GM18520 (cell line): Measurements from ENCODE around the gene LRRC26.

Source experiments
- ATAC-seq: cut with Tn5 transposase; IDR thresholded peaks from one replicate; pipeline ENCODE4 v1.9.1; 2021; ENCODE audit not compliant: unreplicated experiment

The LRRC26 gene

DNA sequence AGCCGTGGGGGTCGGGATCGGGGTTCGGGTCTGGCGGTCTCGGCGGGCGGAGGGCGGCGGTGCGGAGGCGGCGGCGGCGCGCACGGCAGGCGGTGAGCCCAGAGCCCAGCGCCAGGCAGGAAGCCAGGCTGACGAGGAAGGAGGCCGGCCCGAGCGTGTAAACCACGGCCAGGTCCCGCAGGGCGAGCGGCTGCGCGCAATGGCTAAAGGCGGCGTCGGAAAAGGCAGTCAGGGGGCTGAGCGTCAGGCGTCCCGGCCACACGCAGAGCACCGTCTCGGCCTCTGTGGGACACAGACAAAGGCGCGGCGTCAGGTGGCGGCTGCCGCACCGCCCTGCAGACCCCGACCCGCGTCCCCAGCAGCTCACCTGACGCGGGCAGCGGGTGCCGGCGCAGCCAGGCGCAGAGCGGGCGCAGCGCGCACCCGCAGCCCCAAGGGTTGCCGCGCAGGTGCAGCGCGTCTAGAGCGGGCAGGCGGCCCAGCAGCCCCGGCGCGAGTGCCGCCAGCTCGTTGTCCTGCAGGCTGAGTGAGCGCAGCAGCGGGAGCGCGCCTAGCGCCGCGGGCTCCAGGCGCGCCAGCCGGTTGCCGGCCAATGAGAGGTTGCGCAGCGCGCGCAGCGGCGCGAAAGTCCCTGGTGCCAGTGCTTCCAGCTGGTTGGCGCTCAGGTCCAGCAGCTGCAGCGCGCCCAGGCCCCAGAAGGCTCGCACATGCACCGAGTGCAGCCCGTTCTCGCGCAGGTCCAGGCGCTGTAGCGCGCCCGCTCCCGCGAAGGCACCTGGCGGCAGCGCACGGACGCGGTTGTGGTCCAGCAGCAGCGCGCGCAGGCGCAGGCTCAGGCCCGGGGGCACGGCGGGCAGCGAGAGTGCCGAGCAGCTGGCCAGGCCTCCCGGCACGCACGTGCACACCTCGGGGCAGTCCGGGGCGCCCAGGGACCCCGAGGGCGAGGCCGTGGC is 671 bp downstream of the LRRC26 start:
- ATAC-seq = no peak

DNA sequence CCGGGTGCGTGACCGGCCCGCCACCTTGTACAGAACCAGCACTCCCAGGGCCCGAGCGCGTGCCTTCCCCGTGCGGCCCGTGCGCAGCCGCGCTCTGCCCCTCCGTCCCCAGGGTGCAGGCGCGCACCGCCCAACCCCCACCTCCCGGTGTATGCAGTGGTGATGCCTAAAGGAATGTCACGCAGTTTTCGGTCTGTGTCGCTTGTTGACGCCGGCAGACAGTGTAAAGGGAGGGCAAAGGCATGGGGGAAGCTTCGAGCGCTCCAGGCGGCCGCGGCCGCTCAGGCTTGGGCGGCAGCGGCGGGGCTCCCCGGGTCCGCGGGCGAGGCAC is 1.3 kb downstream of the LRRC26 start:
- no peak for ATAC-seq

DNA sequence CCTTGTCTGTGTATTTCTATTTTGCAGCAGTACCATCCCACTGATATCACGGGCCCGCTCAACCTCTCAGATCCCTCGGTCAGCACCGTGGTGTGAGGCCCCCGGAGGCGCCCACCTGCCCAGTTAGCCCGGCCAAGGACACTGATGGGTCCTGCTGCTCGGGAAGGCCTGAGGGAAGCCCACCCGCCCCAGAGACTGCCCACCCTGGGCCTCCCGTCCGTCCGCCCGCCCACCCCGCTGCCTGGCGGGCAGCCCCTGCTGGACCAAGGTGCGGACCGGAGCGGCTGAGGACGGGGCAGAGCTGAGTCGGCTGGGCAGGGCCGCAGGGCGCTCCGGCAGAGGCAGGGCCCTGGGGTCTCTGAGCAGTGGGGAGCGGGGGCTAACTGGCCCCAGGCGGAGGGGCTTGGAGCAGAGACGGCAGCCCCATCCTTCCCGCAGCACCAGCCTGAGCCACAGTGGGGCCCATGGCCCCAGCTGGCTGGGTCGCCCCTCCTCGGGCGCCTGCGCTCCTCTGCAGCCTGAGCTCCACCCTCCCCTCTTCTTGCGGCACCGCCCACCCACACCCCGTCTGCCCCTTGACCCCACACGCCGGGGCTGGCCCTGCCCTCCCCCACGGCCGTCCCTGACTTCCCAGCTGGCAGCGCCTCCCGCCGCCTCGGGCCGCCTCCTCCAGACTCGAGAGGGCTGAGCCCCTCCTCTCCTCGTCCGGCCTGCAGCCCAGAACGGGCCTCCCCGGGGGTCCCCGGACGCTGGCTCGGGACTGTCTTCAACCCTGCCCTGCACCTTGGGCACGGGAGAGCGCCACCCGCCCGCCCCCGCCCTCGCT is 1.9 kb downstream of the LRRC26 start:
- ATAC-seq = no peak

DNA sequence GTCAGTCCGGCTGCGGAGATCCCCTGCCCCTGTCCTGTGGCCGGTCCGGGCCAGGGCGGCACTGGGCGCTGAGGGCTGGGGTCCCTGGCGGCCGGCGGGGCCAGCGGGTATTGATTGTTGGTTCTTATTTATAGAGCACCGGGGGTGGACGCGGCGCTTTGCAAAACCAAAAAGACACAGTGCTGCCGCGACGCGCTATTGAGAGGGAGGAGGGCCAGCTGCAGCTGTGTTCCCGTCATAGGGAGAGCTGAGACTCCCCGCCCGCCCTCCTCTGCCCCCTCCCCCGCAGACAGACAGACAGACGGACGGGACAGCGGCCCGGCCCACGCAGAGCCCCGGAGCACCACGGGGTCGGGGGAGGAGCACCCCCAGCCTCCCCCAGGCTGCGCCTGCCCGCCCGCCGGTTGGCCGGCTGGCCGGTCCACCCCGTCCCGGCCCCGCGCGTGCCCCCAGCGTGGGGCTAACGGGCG is 2.5 kb downstream of the LRRC26 start:
- ATAC-seq = no peak

DNA sequence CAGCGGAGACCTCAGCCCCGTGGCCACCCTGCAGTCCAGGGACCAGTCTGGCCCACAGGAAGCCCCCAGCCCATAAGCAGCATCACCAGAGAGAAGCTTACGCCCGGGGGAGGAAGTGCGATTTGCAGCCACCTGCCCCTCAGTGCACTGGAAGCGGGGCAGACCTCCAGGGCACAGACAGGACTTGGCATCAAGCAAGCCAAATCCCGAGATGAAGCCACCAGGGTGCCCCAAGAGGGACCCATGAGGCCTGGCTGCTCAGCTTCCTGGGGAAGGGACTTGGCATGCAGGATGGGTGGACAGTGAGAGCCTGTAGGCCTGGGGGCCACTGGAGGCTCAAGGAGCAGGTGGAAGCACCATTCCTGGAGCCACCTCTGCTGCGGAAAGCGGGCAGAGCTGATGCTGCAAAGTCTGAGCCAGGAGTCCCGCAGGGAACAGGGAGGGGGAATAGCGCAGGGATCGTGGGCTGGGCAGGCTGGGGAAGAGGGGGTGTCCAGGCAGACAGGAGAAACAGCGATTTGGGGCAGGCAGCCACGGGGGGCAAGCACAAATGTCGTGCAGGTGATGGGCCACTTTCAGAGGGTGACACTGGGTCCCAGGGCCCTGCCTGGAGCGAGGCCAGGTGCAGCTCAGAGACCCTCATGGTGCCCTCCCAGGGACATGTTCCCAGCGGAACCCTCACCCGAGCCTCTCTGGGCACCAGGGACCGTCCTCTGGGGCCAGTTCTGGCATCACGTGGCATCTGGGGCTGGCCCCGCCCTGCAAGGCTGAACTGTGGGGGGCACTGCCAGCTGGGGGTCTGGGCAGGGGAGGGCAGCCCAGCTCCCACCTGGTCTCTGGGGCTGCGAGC is 3.2 kb downstream of the LRRC26 start:
- no peak for ATAC-seq

DNA sequence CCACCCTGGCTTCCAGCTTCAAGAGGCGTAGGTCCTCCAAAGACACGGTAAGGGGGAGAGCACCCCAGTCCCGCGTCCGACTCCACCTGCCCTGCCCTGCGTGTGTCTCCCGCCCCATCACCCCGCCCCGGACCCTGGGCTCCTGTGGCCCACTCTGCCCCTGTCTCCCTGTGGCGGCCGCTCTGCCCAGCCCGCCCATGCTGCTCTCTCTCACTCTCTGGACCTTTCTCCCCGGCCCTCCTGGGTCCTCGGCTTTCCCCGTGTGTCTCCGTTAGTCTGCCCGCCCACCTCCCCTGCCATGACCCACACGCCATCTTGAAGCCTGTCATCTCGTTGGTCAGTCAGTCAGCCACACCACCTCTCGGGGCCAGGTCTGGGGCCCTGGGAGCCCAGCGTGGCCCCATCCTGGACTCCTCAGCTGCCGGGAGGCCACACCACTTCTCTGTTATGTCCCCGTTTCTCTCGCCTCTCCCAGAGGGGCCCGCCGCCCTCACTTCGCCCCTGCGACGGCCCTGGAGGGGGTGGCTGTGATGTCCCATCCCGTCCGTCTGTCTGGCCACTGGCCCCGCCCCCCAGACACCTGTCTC is 4.5 kb downstream of the LRRC26 start:
- no peak for ATAC-seq

DNA sequence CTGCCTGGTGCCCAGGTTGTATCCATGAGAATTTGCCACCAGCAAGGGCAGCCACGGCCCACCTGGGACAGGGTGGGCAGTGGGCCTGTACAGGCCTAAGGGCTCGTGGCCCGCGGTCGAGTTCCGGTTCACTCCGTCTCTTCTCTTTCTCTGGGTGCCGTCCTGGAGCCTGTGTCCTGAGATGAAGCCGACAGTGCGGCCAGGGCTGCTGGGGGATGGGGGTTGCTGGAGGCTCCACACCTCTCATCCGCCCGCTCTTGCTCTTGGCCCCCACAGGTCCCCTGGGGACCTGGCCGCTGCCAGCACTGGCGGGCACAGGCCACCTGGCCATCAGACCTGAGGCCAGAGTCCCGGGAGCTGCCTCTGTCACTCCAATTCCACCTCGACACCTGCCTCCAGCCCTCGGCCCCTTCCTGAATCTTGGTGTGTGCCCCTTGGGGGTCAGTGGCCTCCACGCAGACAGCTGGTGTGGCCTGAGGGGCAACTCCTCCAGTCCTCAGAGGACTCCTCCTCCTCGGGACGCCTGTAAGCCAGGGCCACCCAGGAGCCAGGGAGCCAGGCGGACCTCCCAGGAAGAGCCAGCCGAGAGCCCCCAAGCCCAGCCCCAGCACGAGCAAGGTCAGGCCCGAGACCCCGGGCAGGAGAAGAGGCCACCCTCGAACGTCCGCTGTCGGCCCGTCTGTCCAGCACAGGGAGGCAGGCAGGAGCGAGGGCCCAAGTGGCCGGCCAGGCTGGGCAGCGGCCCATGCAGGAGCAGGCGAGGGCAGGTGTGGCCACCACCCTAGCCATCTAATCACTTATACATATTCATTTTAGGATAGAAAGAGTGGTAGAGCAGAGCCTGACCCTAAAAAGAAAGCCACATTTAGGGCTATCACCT is 5.2 kb downstream of the LRRC26 start:
- ATAC-seq = no peak

DNA sequence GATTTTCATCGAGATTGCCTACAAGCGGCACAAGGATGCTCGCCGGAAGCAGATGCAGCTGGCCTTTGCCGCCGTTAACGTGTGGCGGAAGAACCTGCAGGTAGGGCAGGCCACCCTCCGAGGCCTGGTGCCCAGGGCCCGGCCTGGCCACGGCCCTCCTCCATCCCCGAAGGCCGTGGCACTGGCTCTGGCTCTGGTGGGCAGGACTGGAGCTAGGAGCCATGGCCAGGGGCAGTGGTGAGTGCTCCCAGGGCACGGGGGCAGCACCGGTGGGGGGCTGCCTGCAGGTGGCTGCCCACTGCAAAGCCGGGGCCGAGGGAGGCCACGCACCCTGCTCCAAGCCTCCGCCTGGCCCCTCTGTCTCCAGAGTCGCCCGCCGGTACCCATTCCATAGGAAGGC is 6.0 kb downstream of the LRRC26 start:
- no peak for ATAC-seq

DNA sequence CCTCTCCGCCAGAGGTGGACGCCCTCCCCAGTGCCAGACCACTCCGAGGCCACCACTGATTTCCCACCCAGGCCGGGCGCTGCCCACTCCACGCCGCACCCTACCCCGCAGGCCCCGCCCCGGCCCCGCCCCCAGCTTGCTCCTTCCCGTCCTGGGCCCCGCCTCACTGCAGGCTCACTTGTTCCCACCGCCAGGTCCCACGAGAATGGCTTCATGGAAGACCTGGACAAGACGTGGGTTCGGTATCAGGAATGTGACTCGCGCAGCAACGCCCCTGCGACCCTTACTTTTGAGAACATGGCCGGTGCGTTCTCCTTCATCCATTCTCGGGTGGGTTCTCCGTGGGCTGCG is 6.5 kb downstream of the LRRC26 start:
- no peak for ATAC-seq

DNA sequence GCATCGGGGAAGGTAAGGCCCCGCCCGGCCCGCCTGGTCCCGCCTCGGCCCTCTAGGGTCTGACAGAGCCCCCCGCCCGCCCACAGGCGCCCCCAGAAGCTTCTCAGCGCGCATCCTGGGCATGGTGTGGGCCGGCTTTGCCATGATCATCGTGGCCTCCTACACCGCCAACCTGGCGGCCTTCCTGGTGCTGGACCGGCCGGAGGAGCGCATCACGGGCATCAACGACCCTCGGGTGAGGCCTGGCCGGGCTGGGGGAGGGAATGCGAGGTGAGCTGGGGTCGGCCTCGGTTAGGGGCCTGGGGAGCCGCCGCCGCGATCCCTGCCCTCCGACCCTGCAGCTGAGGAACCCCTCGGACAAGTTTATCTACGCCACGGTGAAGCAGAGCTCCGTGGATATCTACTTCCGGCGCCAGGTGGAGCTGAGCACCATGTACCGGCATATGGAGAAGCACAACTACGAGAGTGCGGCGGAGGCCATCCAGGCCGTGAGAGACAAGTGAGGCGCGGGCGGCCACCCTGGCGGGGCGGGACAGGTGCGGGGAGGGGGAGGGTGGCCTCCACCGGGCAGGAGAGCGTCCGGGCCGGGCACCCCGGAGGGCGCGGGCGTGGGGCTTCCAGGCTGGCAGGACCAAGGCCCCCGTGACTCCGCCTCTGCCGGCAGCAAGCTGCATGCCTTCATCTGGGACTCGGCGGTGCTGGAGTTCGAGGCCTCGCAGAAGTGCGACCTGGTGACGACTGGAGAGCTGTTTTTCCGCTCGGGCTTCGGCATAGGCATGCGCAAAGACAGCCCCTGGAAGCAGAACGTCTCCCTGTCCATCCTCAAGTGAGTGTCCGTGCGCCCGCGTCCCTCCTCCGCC is 7.1 kb downstream of the LRRC26 start:
- no peak for ATAC-seq

DNA sequence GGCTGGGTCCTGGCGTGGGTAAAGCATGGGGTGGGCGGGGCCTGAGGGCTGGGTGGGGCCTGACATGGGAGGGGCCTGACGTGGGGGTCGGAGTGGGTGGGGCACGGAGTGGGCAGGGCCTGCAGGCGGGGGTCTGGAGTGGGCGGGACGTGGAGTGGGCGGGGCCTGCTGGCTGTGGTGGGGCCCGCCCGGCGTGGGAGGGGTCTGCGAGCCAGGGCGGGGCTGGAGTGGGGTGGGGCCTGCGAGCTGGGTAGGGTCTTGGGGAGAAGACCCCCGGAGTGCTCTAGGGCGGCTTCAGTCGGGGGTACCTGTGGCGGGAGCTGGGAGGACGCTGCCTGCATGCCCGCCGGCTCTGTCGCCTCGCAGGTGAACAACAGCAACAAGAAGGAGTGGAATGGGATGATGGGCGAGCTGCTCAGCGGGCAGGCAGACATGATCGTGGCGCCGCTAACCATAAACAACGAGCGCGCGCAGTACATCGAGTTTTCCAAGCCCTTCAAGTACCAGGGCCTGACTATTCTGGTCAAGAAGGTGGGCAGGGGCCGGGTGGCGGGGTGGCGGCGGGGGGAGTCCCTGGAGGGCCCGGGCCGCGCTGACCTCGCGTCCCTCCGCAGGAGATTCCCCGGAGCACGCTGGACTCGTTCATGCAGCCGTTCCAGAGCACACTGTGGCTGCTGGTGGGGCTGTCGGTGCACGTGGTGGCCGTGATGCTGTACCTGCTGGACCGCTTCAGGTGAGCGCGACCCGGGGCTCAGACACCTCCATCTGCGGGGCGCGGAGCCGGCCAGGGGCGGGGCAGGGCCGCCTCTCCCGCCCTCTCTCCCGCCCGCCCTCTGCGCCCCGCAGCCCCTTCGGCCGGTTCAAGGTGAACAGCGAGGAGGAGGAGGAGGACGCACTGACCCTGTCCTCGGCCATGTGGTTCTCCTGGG is 8.0 kb downstream of the LRRC26 start:
- ATAC-seq = no peak

DNA sequence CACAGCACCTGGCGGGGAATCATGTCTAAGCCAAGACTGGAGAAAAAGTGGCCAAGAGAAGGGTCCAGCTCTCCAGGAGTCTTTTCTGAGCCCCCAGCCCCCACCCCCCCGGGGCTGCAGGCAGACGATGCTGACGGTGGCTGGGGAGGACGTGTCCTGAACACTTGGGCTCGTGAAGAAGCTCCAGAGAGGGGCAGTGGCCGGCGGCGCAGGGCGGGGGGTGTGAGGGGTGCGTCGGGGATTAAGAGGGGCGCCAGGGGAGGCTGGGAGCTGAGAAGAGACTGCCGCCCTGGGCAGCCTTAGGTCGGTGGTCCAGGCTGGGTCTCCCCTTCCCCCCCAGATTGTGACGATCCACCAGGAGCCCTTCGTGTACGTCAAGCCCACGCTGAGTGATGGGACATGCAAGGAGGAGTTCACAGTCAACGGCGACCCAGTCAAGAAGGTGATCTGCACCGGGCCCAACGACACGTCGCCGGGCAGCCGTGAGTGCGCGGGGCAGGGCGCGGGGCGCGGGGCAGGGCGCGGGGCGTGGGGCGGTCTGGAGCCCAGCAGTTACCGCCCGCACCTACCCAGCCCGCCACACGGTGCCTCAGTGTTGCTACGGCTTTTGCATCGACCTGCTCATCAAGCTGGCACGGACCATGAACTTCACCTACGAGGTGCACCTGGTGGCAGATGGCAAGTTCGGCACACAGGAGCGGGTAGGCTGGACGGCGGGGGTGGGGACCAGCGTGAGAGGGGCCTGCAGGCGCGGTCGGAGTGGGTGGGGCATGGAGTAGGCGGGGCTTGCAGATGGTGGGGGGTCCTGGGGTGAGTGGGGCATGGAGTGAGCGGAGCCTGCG is 8.9 kb downstream of the LRRC26 start:
- ATAC-seq = no peak

DNA sequence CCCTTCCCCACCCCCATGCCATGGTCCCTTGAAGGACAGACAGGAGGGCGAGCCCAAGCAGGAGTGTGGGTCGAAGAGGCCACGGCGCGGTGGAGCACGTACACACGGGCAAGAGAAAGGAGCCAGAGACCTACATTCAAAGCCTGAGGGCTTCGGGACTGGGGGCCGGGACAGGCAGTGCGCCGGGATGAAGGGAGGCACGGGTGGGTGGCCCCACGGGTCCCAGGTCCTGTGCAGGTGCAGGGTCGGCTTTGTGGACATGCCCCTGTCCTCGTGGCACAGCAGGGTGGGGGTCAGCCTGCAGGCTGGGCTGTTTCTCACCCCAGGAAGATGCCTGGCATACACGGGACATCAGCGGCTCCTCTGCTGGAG is 9.8 kb downstream of the LRRC26 start:
- no peak for ATAC-seq

DNA sequence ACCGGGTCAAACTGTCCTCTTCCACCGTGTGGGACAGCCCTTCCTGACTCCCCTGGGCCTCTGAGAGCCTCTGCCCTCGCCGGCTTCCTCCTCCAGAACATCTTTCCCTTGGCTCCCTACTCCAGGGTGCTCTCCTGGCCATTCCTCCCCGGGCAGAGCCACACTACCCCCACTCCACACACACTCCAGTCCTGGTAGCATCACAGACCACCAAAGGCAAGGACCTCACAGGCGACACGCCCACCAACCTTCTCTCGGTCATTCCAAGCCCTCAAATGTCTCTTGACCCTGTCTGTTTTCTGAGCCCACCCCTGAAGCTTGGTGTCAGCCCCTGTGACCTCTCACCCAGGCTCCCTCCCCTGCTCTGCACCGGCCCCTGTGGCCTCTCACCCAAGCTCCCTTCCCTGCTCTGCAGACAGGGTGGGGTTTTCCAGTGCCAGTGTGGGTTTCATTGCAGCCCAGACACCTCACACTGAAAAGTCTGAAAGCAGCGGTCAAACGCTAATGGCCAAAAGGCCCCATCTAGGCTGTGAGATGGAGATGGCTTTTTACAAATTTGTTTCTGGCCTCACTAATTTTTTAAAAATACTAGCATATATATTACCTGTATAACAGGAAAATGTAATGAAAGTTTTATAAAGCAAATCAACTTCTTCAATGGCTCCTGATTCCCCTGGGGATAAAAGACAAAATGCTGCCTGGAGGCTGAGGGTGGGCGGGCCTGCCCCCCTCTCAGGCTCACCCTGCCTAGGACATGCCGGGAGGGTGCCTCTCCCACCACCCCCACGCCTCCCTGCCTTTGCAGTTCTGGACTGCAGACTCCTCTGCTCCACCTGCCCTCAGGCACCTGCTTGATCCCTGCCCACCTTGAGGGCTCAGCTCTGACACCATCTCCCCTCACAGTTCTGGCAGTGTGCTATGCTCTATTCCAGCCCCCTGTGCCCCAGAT is 10.5 kb downstream of the LRRC26 start:
- ATAC-seq = no peak

DNA sequence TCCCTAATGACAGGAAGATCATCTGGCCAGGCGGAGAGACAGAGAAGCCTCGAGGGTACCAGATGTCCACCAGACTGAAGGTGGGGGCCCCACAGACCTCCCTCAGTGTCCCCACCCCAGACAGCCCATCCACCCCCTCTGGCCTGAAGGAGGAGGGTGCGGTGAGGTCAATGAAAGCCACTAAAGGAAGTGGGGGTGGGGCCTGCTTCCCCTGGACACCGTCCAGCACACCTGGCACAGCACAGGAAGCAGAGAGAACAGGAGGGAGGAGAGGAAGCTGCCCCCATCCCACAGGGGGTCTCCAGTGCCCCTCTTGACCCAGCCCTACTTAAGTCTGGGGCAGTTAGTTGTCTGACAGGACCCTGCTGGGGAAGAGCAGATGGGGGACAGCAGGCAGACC is 11.2 kb downstream of the LRRC26 start:
- no peak for ATAC-seq
